GM12865 (cell line): ENCODE data around the gene TELO2.

ENCODE experiments used
- DNase-seq: peaks from one replicate; pipeline ENCODE4 v3.0.0; 2010; ENCODE audit warnings: low read depth
- H3K4me3 ChIP-seq: 2 replicates; pipeline ENCODE4 v1.5.1; 2011; ENCODE audit warnings: mild to moderate bottlenecking, low read depth, low read length, control low read depth
- CTCF ChIP-seq: IDR thresholded peaks from 2 replicates; pipeline ENCODE4 v1.5.1; 2011; ENCODE audit warnings: low read length, control low read depth, low read depth, inconsistent platforms; ENCODE audit not compliant: insufficient read depth; ENCODE audit errors: missing control alignments

TELO2 gene

GRCh38 chr16:1487395-1488053, 5.6 kb upstream of the TELO2 start:
- H3K4me3 ChIP-seq: no peak overlapping the region
- no peak for DNase-seq
- TF ChIP-seq CTCF: no peak

- H3K4me3 ChIP-seq: no peak overlapping the region
- no peak for TF ChIP-seq CTCF
- no peak for DNase-seq
Observed at GRCh38 chr16:1488054-1488601, 5.0 kb upstream of the TELO2 start.

- no peak for TF ChIP-seq CTCF
- no peak within 1 kb of the TSS for H3K4me3 ChIP-seq
- no peak for DNase-seq
Observed at GRCh38 chr16:1488619-1489018, 4.5 kb upstream of the TELO2 start, which contains the start of gene PTX4. Gene PTX4, minus strand, starts transcription at chr16:1488944. Its CDS starts 35 bp downstream, at chr16:1488909.

- DNase-seq: no peak
- no peak for TF ChIP-seq CTCF
- H3K4me3 ChIP-seq: no peak overlapping the region
Observed at GRCh38 chr16:1489077-1489476, 4.1 kb upstream of the TELO2 start.

GRCh38 chr16:1491327-1491726, 1.8 kb upstream of the TELO2 start:
- no peak overlapping the region for H3K4me3 ChIP-seq
- no peak for DNase-seq
- no peak for TF ChIP-seq CTCF

GRCh38 chr16:1492082-1492922, 858 bp upstream of the TELO2 start:
- TF ChIP-seq CTCF: no peak
- peak overlapping the region; percentile 95 for H3K4me3 ChIP-seq
- no peak for DNase-seq
